ENCODE data around the gene GPR156.

Gene GPR156

DNA sequence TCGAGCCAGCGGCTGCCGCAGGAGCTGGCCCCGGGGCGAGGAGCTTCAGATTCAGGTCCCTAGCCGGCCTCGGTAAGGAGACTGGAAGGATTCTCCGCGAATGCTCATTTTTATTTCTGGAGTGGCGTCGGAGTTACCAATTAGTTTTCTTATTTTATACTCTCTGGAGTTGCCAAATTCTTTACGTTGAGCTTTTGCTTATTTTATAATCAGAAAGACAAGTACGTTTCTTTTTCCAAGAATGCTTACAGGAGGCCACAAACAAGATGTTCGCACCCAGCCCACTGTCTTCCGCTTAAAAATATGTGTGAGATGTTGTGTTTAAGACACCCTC, 453 bp upstream of the GPR156 start (continued):
- no peak for TF ChIP-seq FEZF1 (tag by site-specific recombination; IDR thresholded peaks at IDR 0.05)
- TF ChIP-seq, protein P1, sequence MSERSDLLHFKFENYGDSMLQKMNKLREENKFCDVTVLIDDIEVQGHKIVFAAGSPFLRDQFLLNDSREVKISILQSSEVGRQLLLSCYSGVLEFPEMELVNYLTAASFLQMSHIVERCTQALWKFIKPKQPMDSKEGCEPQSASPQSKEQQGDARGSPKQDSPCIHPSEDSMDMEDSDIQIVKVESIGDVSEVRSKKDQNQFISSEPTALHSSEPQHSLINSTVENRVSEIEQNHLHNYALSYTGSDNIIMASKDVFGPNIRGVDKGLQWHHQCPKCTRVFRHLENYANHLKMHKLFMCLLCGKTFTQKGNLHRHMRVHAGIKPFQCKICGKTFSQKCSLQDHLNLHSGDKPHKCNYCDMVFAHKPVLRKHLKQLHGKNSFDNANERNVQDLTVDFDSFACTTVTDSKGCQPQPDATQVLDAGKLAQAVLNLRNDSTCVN (tag by site-specific recombination; optimal IDR thresholded peaks at IDR 0.05), result no peak
- TF ChIP-seq ZNF114 (tag by site-specific recombination; IDR thresholded peaks at IDR 0.05), result no peak

DNA sequence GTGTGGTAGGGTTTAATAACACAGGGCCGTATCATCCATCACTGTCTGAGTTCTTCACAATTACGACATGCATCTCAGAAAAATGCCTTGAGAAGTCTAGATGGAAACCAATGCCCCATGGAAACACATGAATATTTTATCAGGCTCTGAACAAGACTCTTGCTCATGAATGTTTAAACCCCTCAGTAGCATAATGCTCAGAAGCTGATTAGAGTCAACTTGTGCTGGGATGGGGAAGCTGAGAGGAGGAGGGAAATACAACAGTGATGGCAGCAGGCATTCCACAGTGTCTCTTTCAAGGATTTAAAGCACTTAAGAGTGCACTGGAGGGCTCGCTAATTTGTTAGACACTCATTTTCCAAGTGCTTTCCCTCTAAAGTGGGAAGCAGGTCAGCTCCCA, 3.8 kb downstream of the GPR156 start:
- ChIA-PET POLR2A (no interaction called here), CTCF (no interaction called here)
- Histone ChIP-seq H3K9me3 (ENCODE audit: control insufficient read depth, insufficient read depth, low read depth, low read length) (no peaks in the 10 kb centered on the region), H3K4me1 (ENCODE audit: control insufficient read depth, insufficient read depth, low read length) (no peaks in the 10 kb centered on the region), H3K27ac (ENCODE audit: extremely low read depth, low read depth, low read length) (no peak overlapping the region), H3K4me3 (ENCODE audit: low read depth, low read length) (no peak overlapping the region), H3K36me3 (ENCODE audit: control insufficient read depth in 2 of 2, insufficient read depth in 1 of 2, low read length in 2 of 2) (no peaks in the 10 kb centered on the region)
- TF ChIP-seq ZNF626 (tag by site-specific recombination; IDR thresholded peaks at IDR 0.05), result no peak

DNA sequence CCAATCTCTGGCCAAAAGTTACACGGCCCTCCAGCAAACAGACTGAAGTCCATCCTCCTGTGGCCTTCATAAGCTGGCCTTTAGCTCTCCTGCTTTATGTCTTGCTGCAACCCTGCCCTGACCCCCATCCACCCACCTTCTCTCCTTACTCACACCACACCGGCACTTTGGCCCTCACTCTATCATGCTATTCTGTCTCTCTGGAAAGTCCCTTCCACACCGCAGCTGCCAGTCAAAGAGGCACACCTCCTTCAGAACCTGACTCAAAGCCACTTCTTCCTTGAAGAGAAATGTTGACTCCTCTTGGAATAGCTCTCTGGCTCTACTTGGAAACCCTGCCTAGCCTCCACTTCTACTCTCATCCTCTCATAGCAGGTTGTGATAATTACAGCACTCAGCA, 4.5 kb downstream of the GPR156 start:
- ChIA-PET POLR2A (no interaction called here), CTCF (no interaction called here)
- no peak overlapping the region for H3K4me3 ChIP-seq (ENCODE audit: low read depth, low read length)
- no peaks in the 10 kb centered on the region for H3K4me1 ChIP-seq (ENCODE audit: control insufficient read depth, insufficient read depth, low read length)
- no peak overlapping the region for H3K27ac ChIP-seq (ENCODE audit: extremely low read depth, low read depth, low read length)
- TF ChIP-seq SP7 (tag by site-specific recombination; IDR thresholded peaks at IDR 0.05), result no peak
- no peak for TF ChIP-seq ZNF623 (tag by site-specific recombination; IDR thresholded peaks at IDR 0.05)
- no peak for TF ChIP-seq ZIC2 (tag by site-specific recombination; IDR thresholded peaks at IDR 0.05)
- no peak for TF ChIP-seq HOXC10 (CRISPR knock-in tag; IDR thresholded peaks at IDR 0.05)
- no peak for TF ChIP-seq ZBTB20 (tag by site-specific recombination; IDR thresholded peaks at IDR 0.05)
- TF ChIP-seq, protein P2, sequence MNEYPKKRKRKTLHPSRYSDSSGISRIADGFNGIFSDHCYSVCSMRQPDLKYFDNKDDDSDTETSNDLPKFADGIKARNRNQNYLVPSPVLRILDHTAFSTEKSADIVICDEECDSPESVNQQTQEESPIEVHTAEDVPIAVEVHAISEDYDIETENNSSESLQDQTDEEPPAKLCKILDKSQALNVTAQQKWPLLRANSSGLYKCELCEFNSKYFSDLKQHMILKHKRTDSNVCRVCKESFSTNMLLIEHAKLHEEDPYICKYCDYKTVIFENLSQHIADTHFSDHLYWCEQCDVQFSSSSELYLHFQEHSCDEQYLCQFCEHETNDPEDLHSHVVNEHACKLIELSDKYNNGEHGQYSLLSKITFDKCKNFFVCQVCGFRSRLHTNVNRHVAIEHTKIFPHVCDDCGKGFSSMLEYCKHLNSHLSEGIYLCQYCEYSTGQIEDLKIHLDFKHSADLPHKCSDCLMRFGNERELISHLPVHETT (tag by site-specific recombination; IDR thresholded peaks at IDR 0.05), result no peak
- no peak for TF ChIP-seq ZNF112 (tag by site-specific recombination; IDR thresholded peaks at IDR 0.05)
- TF ChIP-seq ZSCAN23 (tag by site-specific recombination; IDR thresholded peaks at IDR 0.05), result no peak
- no peak for TF ChIP-seq SALL2 (tag by site-specific recombination; IDR thresholded peaks at IDR 0.05; ENCODE audit: borderline replicate concordance)
- TF ChIP-seq ZNF214 (tag by site-specific recombination; IDR thresholded peaks at IDR 0.05; ENCODE audit: borderline replicate concordance), result no peak
- TF ChIP-seq ZNF157 (tag by site-specific recombination; IDR thresholded peaks at IDR 0.05), result no peak
- no peaks in the 10 kb centered on the region for H3K36me3 ChIP-seq (ENCODE audit: control insufficient read depth in 2 of 2, insufficient read depth in 1 of 2, low read length in 2 of 2)
- H3K9me3 ChIP-seq (ENCODE audit: control insufficient read depth, insufficient read depth, low read depth, low read length), result no peaks in the 10 kb centered on the region

DNA sequence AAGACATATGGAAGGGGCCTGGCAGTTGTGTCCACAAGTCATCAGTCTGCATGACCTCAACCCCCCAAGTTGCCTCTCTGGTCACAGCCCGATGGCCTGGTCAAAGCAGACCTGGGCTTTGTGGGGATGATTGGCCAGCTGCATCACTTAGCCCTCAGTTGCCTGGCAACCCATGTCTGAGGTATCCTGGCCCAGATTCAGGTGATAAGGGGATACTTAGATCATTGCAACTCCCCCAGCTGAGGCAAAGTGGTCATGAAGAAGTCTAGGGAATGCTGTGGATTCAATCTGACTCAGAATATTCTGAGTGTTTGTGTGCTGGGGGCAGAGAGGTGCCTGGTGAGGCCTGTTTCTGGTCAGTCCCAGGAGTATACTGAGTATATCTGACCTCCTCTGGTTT, 5.0 kb downstream of the GPR156 start:
- CTCF ChIA-PET, result no interaction called here
- TF ChIP-seq ZNF549 (tag by site-specific recombination; IDR thresholded peaks at IDR 0.05), result no peak
- TF ChIP-seq, protein P3, sequence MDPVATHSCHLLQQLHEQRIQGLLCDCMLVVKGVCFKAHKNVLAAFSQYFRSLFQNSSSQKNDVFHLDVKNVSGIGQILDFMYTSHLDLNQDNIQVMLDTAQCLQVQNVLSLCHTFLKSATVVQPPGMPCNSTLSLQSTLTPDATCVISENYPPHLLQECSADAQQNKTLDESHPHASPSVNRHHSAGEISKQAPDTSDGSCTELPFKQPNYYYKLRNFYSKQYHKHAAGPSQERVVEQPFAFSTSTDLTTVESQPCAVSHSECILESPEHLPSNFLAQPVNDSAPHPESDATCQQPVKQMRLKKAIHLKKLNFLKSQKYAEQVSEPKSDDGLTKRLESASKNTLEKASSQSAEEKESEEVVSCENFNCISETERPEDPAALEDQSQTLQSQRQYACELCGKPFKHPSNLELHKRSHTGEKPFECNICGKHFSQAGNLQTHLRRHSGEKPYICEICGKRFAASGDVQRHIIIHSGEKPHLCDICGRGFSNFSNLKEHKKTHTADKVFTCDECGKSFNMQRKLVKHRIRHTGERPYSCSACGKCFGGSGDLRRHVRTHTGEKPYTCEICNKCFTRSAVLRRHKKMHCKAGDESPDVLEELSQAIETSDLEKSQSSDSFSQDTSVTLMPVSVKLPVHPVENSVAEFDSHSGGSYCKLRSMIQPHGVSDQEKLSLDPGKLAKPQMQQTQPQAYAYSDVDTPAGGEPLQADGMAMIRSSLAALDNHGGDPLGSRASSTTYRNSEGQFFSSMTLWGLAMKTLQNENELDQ (tag by site-specific recombination; IDR thresholded peaks at IDR 0.05; ENCODE audit: low read depth), result no peak
- no peak for TF ChIP-seq ZBTB1 (tag by site-specific recombination; IDR thresholded peaks at IDR 0.05)
- TF ChIP-seq ZNF660 (tag by site-specific recombination; IDR thresholded peaks at IDR 0.05), result no peak
- TF ChIP-seq GFI1B (tag by site-specific recombination; IDR thresholded peaks at IDR 0.05), result no peak
- no peak for TF ChIP-seq SETDB1 (IDR thresholded peaks at IDR 0.05; ENCODE audit: insufficient read length, low read length)
- TF ChIP-seq, protein P4, sequence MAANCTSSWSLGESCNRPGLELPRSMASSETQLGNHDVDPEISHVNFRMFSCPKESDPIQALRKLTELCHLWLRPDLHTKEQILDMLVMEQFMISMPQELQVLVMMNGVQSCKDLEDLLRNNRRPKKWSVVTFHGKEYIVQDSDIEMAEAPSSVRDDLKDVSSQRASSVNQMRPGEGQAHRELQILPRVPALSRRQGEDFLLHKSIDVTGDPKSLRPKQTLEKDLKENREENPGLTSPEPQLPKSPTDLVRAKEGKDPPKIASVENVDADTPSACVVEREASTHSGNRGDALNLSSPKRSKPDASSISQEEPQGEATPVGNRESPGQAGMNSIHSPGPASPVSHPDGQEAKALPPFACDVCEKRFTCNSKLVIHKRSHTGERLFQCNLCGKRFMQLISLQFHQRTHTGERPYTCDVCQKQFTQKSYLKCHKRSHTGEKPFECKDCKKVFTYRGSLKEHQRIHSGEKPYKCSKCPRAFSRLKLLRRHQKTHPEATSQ (tag by site-specific recombination; IDR thresholded peaks at IDR 0.05), result no peak
- TF ChIP-seq ZNF366 (tag by site-specific recombination; conservative IDR thresholded peaks at IDR 0.05), result no peak
- Histone ChIP-seq H3K27ac (ENCODE audit: extremely low read depth, low read depth, low read length) (no peak overlapping the region), H3K4me1 (ENCODE audit: control insufficient read depth, insufficient read depth, low read length) (no peaks in the 10 kb centered on the region), H3K9me3 (ENCODE audit: control insufficient read depth, insufficient read depth, low read depth, low read length) (no peaks in the 10 kb centered on the region), H3K36me3 (ENCODE audit: control insufficient read depth in 2 of 2, insufficient read depth in 1 of 2, low read length in 2 of 2) (no peaks in the 10 kb centered on the region), H3K4me3 (ENCODE audit: low read depth, low read length) (no peak overlapping the region)
- POLR2A ChIA-PET, result no interaction called here
